Osteoblast (primary cell): ENCODE data around the gene LCN6. TPM values are rescaled to one million over a fixed set of nuclear protein-coding genes. Genes with fewer than 3 reads are reported as not detected.
A peak's percentile ranks its signal among the peaks of the same experiment; 100 is the strongest.
"Not testable (repeated sequence)": the region's sequence is repeated elsewhere in the genome, so short reads cannot be mapped to it uniquely, and the experiment has no call there.

Experiments
- DNase-seq: peaks from one replicate; pipeline ENCODE4 v3.0.0; 2011; ENCODE audit warnings: low spot score, mixed read lengths; ENCODE audit not compliant: insufficient read length; ENCODE audit errors: missing footprints
- H2AFZ ChIP-seq: 2 replicates; pipeline ENCODE4 v1.6.0; 2011; ENCODE audit warnings: mild to moderate bottlenecking, low read length
- H3K27ac ChIP-seq: 2 replicates; pipeline ENCODE4 v1.5.1; 2011; ENCODE audit warnings: mild to moderate bottlenecking, low read depth, low read length, moderate library complexity
- H3K27me3 ChIP-seq: 2 replicates; pipeline ENCODE4 v1.6.0; 2012; ENCODE audit warnings: mild to moderate bottlenecking, control low read depth, inconsistent platforms, low read length, moderate library complexity; ENCODE audit not compliant: insufficient read depth
- H3K36me3 ChIP-seq: 2 replicates; pipeline ENCODE4 v1.5.1; 2011; ENCODE audit warnings: mild to moderate bottlenecking, low read length, control low read depth, moderate library complexity; ENCODE audit not compliant: insufficient read depth
- H3K4me1 ChIP-seq: 2 replicates; pipeline ENCODE4 v1.5.1; 2011; ENCODE audit warnings: mild to moderate bottlenecking, low read length, control low read depth, moderate library complexity; ENCODE audit not compliant: insufficient read depth
- H3K4me2 ChIP-seq: 2 replicates; pipeline ENCODE4 v1.6.0; 2011; ENCODE audit warnings: mild to moderate bottlenecking, low read length; ENCODE audit not compliant: insufficient read depth
- H3K4me3 ChIP-seq: fragments of 200-600 bp; sonication (generic); 3 replicates; pipeline ENCODE4 v1.5.1; 2012; ENCODE audit warnings: mild to moderate bottlenecking, low read length, inconsistent platforms; ENCODE audit not compliant: insufficient read depth
- H3K79me2 ChIP-seq: 2 replicates; pipeline ENCODE4 v1.6.0; 2012; ENCODE audit warnings: mild to moderate bottlenecking, low read length, control low read depth, inconsistent platforms; ENCODE audit not compliant: insufficient read depth
- H3K9me3 ChIP-seq: 2 replicates; pipeline ENCODE4 v1.5.1; 2011; ENCODE audit warnings: low read depth, low read length, control low read depth
- H4K20me1 ChIP-seq: 2 replicates; pipeline ENCODE4 v1.6.0; 2012; ENCODE audit warnings: mild to moderate bottlenecking, low read length, control low read depth; ENCODE audit not compliant: insufficient read depth
- CTCF ChIP-seq: IDR thresholded peaks from 2 replicates; pipeline ENCODE4 v1.5.1; 2011; ENCODE audit warnings: mild to moderate bottlenecking, low read depth, low read length, moderate library complexity; ENCODE audit errors: extremely low read depth
- total RNA-seq: library from RNA; depleted of rRNA; stranded (reverse); fragments of >200 nt; gene quantifications from 2 replicates; pipeline ENCODE4 v1.2.3, GENCODE V29; 2012

LCN6 gene
- total RNA-seq, 1 donor, result not detected

GRCh38 chr9:136762221-136762691, 13.9 kb upstream of the LCN6 start:
- Histone ChIP-seq H3K4me3 (no peak overlapping the region), H2AFZ (no peak overlapping the region), H3K4me1 (no peaks in the 10 kb centered on the region), H3K27ac (no peak overlapping the region), H3K4me2 (no peak overlapping the region), H3K9me3 (no peaks in the 10 kb centered on the region), H3K79me2 (no peaks in the 10 kb centered on the region), H3K27me3 (no peaks in the 10 kb centered on the region), H3K36me3 (no peaks in the 10 kb centered on the region), H4K20me1 (no peaks in the 10 kb centered on the region)
- no peak for TF ChIP-seq CTCF
- peak; percentile 58 for DNase-seq

DNA sequence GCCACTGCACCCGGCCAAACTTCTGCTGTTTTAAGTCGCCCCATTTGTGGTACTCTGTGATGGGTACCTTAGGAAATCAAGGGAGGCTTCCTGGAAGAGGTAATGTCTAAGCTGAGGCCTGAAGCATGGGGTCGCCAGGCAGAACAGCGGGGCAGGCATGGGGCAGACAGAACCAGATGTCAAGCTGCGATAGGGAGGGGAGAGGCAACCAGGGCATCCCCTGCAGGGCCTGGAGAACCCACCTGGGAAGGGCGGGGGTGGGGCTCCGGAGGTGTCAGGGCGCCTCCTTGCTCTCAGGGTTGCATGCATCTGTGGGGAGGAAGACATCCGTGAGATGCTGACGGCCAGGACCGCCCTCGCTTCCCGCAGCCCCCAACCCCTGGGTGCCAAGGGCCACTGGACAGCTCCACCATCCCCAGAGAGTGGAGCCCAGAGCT, 13.2 kb upstream of the LCN6 start:
- H3K9me3 ChIP-seq, result no peaks in the 10 kb centered on the region
- no peak overlapping the region for H3K27ac ChIP-seq
- no peaks in the 10 kb centered on the region for H3K36me3 ChIP-seq
- no peak overlapping the region for H3K4me2 ChIP-seq
- H3K27me3 ChIP-seq, result no peaks in the 10 kb centered on the region
- H2AFZ ChIP-seq, result no peak overlapping the region
- H3K4me1 ChIP-seq, result no peaks in the 10 kb centered on the region
- TF ChIP-seq CTCF, result no peak
- H4K20me1 ChIP-seq, result no peaks in the 10 kb centered on the region
- DNase-seq, result peak; percentile 76
- H3K4me3 ChIP-seq, result no peak overlapping the region
- H3K79me2 ChIP-seq, result no peaks in the 10 kb centered on the region

- not testable (repeated sequence) for H3K4me1 ChIP-seq, H3K79me2 ChIP-seq, H3K36me3 ChIP-seq, H3K27me3 ChIP-seq, H3K9me3 ChIP-seq, H4K20me1 ChIP-seq, H3K27ac ChIP-seq
- peak; percentile 97 for DNase-seq
- peak overlapping the region; percentile 61 for H3K4me2 ChIP-seq
- H2AFZ ChIP-seq, result peak overlapping the region; percentile 72
- peak overlapping the region; percentile 19 for H3K4me3 ChIP-seq
- TF ChIP-seq CTCF, result peak; percentile 69
Observed at GRCh38 chr9:136760834-136761544, 12.7 kb upstream of the LCN6 start.

DNA sequence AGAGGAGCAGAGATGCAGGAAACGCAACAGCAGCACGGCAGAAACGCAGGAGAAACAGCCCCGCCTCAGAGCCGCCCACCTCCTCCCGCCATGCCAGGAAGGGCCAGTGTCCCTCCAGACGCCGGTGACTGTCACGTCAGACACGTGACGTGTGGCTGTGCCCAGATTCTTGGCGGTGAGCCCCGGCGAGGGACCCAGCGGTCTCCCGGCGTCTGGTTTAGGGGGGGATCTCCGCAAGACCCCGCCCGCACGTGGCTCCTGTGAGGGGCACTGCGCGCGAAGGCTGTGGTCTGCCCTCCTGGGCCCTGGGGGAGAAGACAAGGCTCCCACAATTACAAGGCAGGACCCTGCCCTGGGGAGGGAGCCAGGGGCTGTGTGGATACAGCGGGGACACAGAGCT, 12.1 kb upstream of the LCN6 start:
- H3K27me3 ChIP-seq, result no peaks in the 10 kb centered on the region
- no peak overlapping the region for H3K4me3 ChIP-seq
- H3K4me2 ChIP-seq, result no peak overlapping the region
- H3K79me2 ChIP-seq, result no peaks in the 10 kb centered on the region
- H3K9me3 ChIP-seq, result peaks cover 6% of the 10 kb centered on the region
- peak; percentile 38 for DNase-seq
- H3K27ac ChIP-seq, result no peak overlapping the region
- H3K4me1 ChIP-seq, result no peaks in the 10 kb centered on the region
- TF ChIP-seq CTCF, result no peak
- no peak overlapping the region for H2AFZ ChIP-seq
- H4K20me1 ChIP-seq, result no peaks in the 10 kb centered on the region
- H3K36me3 ChIP-seq, result no peaks in the 10 kb centered on the region
